22Rv1 (cell line): ENCODE data around the gene UGT1A4.

Experiments
- CTCF ChIP-seq: fragments of 450-650 bp; IDR thresholded peaks from 2 replicates; pipeline ENCODE4 v1.5.1; 2017; ENCODE audit warnings: mild to moderate bottlenecking
- ZFX ChIP-seq: fragments of 450-650 bp; IDR thresholded peaks from 2 replicates; pipeline ENCODE4 v1.6.1; 2017; ENCODE audit warnings: antibody characterized with exemption, borderline replicate concordance

GRCh38 chr2:233692648-233693047 is 25.9 kb upstream of the UGT1A4 start, which contains the start of gene UGT1A6:
- TF ChIP-seq CTCF (no peak), ZFX (no peak)
